NB4 (cell line): ENCODE results near the gene EIF2S2.

Source experiments
- CTCF ChIP-seq: IDR thresholded peaks from one replicate; pipeline ENCODE4 v1.5.1; 2012; ENCODE audit warnings: low read depth, low read length
- MYC ChIP-seq: IDR thresholded peaks from 2 replicates; pipeline ENCODE4 v1.6.1; 2011; ENCODE audit warnings: low read depth, low read length
- POLR2A ChIP-seq: IDR thresholded peaks from 2 replicates; pipeline ENCODE4 v1.6.1; 2011; ENCODE audit warnings: mild to moderate bottlenecking; ENCODE audit not compliant: insufficient read length; ENCODE audit errors: extremely low read depth

GRCh38 chr20:34041226-34041625, 70.8 kb downstream of the EIF2S2 start:
- TF ChIP-seq POLR2A (no peak), CTCF (no peak), MYC (no peak)
